Colon (tissue), 2 donors: ENCODE measurements around the gene NLE1.
"Not testable (repeated sequence)": the region's sequence is repeated elsewhere in the genome, so short reads cannot be mapped to it uniquely, and the experiment has no call there.

Experiments used
- FAIRE-seq: peaks from 2 replicates; lab custom pipeline; 2012; peaks lifted over from hg19 to GRCh38; lab: Jason Lieb, UNC
- donor health status: control.
- donor health status: control.

Gene NLE1

GRCh38 chr17:35141681-35142466 is at the start of gene NLE1:
Gene NLE1 (minus strand): TSS chr17:35142303. CDS start chr17:35142275, 28 bp downstream.
- no peak for FAIRE-seq

DNA sequence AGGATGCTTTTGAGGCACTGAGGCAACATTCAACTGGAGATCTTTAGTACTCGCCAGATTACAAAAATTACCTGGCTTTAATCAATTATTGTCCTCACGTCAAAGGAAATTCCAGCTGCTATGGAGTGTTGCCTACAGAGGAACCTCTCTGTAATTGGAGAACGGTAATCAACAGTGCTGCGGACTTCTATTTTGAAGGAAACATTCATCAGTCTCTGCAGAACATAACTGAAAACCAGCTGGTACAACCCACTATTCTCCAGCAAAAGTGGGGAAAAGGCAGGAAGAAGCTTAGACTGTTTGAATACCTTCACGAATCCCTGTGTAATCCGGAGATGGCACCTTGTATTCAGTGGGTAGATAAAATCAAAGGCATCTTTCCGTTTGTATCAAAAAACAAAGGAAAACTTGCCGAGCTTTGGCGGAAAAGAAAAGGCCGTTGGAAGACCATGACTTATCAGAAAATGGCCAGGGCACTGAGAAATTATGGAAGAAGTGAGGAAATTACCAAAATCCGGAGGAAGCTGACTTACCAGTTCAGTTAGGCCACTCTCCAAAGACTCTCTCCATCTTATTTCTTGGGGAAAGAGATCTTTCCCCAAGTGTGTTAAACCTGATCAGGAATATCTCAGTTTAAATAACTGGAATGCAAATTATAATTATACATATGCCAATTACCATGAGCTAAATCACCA is 49.0 kb upstream of the NLE1 start:
- FAIRE-seq = no peak

DNA sequence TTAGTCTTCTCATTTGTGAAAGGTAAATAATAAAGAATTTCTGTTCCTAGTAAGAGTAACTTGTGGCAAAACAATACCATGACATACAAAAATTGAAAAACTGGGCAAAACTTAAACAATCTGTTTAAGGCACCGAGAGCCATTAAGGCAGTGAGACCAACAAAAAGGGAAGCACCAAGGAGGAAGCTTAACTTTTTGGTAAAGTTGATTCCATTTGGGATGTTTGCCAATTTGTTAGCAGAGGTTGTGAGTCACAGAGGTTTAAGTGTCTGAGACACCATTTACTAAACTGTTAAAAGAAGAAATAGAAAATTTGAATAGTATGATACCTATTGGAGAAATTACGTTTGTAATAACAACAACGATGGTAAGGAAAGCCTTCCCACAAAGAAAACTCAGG is 47.2 kb upstream of the NLE1 start:
- no peak for FAIRE-seq

GRCh38 chr17:35188111-35188510 is 46.0 kb upstream of the NLE1 start:
- FAIRE-seq = no peak

- no peak for FAIRE-seq
These were observed 45.4 kb upstream of the NLE1 start for GRCh38 chr17:35187481-35187880.

GRCh38 chr17:35185849-35186248 is 43.7 kb upstream of the NLE1 start:
- FAIRE-seq = no peak

- FAIRE-seq = no peak
These were observed 42.2 kb upstream of the NLE1 start for GRCh38 chr17:35184274-35184673.

- FAIRE-seq = no peak
These were observed 41.2 kb upstream of the NLE1 start for GRCh38 chr17:35183332-35183731.

GRCh38 chr17:35179379-35179778 is 37.3 kb upstream of the NLE1 start:
- not testable (repeated sequence) for FAIRE-seq

DNA sequence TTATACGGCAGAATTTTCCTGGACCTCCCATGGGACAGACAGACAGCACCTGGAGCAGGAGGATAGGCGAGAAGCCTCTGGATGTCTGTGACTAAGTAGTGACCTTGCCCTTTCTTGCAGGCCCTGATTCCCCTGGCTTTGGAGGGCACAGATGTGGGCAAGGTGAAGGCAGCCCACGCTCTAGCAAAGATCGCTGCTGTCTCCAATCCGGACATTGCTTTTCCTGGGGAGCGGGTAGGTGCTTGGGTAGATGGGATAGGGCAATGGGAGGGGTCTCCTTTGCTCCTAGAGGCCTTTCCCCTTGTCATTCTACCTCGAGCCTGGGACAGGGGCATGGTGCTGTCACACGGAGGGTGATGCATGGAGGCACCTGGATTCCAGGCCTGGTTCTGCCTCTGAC is 34.8 kb upstream of the NLE1 start:
- no peak for FAIRE-seq

- FAIRE-seq = no peak
These were observed 33.7 kb upstream of the NLE1 start for GRCh38 chr17:35175638-35176415.

GRCh38 chr17:35174835-35175334 is 32.8 kb upstream of the NLE1 start:
- FAIRE-seq = no peak

DNA sequence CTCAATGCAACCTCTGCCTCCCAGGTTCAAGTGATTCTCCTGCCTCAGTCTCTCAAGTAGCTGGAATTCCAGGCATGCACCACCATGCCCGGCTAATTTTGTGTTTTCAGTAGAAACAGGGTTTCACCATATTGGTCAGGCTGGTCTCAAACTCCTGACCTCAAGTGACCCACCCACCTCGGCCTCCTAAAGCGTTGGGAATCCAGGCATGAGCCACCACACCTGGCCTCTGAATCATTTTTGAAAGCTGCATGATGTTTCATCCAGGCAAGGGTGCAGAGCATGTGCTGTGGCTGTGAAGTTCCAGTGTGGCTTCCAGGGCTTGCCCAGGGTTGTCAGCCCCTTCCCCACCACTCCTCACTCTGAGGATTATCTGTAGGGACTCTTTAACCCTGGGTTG is 30.2 kb upstream of the NLE1 start:
- FAIRE-seq = not testable (repeated sequence)

DNA sequence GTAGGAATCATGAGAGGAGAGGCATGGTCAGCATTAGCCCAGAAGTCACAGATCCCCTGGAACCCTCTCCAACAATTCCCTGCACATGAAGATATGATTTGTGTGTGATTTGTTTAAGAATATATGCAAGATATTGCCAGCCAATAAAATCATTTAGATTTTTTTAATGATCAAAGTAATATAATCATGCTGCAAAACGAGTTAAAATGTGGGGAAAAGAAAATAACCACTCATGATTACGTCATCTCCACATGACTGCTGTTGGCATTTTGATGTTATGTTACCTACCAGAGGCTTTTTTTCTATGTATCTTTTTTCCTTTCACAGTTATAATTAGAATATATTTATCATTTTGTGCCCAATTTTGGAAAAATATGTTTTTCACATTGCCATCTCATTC is 29.7 kb upstream of the NLE1 start:
- no peak for FAIRE-seq

DNA sequence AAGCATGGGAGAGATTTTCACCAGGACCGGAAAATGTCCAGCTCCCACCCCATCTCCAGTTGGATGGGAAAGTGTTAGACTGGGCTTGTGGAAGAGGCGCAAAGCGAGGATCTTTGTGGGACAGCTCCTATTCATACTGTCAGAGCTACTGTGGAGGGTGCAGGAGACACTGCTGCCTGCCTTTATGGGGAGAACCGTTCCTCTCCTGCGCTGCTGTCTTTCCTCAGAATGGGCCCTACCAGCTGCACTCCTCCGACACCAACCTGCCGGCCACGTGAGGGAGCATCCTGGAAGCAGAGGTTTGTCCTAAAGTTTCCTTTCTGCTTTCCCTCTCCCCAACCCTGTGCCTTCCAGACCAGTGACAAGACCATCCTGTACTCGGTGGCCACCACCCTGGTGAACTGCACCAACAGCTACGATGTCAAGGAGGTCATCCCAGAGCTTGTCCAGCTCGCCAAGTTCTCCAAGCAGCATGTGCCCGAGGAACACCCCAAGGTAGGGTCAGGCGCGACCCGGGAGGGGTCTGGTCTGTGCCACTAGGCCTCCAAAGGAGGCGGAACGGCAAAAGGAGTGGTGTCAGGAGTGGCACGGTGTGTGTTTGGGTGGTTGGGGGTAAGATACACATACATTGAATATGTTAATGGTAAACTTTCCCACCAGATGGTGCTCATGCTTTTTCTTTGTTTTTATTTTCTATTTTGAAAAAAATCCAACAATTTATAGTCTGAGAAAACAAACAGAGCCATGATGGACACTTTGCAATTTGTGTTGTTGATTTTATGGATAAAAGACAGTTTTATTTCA is 29.1 kb upstream of the NLE1 start:
- FAIRE-seq = no peak

GRCh38 chr17:35169835-35170363 is 27.8 kb upstream of the NLE1 start:
- FAIRE-seq = no peak

DNA sequence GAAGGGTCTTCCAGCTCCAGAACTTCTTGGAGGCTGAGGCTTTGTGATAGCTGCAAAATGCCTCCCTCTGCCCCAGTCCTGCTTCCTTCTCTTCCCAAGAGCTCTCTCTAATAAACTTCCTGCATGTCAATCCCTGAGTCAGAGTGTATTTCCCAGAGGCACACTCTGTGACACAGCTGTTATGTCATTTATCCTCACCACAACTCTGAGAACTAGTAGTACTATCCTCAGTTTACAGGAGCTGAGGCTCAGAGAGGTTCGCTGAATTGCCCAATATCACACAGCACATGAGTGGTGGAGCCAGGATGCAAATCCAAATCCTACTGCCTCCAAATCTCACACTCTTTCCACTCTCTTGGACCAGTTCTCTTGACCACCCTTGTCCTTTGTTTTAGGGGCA is 25.6 kb upstream of the NLE1 start:
- no peak for FAIRE-seq

DNA sequence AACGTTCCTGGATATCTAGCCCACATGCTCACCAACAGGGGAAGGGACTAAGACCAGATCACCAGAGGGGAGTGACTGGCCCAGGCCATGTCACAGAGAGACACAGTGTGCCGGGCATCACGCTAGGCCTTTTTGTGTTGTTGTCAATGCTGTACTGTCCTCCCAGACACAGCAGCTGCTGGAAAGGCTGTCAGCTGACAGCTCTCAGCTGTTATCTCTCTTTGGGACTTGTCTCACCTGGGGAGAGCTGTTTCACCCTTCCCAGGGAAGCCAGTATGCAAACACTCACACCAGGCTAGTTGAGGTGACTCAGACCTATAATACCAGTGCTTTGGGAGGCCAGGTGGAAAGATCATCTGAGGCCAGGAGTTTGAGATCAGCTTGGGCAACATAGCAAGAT is 24.9 kb upstream of the NLE1 start:
- no peak for FAIRE-seq

GRCh38 chr17:35166526-35166925 is 24.4 kb upstream of the NLE1 start:
- no peak for FAIRE-seq

DNA sequence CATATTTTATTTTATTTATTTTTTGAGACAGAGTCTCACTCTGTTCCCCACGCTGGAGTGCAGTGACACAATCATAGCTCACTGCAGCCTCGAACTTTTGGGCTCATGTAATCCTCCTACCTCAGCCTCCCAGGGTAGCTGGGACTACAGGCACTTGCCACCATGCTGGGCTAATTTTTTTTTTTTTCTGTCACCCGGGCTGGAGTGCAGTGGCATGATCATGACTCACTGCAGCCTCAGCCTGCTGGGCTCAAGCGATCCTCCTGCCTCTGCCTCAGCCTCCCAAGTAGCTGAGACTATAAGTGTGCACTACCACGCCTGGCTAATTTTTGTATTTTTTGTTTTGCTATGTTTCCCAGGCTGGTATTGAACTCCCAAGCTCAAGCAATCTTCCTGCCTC is 22.6 kb upstream of the NLE1 start:
- no peak for FAIRE-seq

GRCh38 chr17:35163886-35164285 is 21.8 kb upstream of the NLE1 start:
- no peak for FAIRE-seq

DNA sequence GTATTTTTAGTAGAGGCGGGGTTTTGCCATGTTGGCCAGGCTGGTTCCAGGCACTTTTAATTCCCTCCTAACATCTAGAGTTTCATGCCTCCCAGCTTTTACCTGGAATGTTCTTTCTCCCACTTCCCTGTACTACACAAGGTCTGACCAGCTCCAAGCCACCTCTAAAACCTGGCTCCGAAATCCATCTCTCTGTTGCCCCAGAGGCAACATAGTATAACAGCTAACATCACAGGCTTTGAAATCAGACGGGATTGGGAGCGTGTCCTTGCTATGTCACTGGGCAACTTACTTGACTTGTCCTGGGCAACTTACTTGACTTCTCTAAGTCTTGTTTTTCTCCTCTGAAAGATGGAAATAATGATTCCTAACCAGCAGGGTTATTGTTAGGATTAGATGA is 20.7 kb upstream of the NLE1 start:
- FAIRE-seq = no peak
